GM21723 (cell line): ENCODE results near the gene ARFIP2.

Source experiments
- ATAC-seq: cut with Tn5 transposase; IDR thresholded peaks from one replicate; pipeline ENCODE4 v1.9.1; 2021; ENCODE audit warnings: mild to moderate bottlenecking, moderate library complexity; ENCODE audit not compliant: unreplicated experiment

ARFIP2 gene

DNA sequence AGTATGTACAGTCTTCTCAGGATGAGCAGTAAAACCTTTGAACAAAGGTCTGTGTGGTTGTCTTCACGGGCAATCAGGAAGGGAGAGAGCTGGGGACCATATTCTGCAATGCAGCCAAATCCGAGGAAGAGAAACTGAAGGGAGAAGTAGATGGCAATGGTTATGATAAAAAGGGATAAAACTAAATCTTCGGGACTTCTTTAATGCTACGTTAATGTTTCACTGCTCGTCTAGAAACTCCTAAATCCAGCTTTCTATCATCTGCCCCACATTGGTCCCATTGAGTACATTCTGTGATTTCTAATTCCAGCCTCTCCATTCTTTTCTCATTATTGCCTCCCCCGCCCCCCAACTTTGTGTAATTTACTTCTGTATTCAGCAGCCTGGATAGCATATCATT is 1.9 kb upstream of the ARFIP2 start:
- no peak for ATAC-seq

- no peak for ATAC-seq
These were observed 1.3 kb upstream of the ARFIP2 start for GRCh38 chr11:6482441-6482840.

DNA sequence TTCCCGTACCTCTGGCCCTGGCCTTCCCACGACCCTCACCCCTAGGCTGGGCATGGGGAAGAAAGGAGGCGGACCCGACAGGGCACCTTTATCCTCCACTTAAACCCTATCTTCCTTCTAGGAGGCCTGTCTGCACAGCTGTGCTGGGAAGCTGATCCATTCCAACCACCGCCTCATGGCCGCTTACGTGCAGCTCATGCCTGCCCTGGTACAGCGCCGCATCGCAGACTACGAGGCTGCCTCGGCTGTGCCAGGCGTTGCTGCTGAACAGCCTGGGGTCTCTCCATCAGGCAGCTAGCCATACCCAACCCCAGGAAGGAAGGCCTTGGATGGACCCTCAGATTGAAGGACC is 769 bp upstream of the ARFIP2 start:
- ATAC-seq = peak; percentile 4

DNA sequence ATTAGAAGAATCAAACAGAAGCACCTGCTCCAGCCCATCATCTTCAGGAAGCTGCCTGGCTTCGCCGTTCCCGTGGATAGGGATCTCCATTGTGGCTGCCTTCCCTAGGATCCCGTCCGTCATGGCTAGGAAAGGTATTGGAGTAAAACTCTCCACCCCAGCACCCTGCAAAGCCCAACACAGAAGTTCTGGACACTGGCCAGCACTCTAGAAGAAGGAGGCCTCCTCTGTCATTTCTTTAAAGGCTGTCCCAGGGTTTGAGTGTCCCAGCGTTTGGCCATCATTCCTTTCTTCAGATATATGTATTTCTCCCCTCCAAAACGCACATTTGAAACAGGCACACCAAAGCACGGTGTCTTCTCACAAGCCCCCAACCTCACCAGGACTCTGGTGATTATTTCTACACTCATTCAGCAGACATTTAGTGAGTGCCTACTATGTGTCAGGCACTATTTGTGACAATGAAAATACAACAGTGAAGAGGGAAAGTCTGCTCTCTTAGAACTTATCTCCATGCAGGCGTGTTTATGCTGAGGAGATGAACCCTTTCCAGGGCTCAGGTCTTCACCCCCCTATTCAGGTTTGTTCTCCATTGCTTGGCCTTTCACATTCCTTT is 724 bp downstream of the ARFIP2 start:
- ATAC-seq = no peak

GRCh38 chr11:6476571-6476970 is 4.6 kb downstream of the ARFIP2 start:
- no peak for ATAC-seq

DNA sequence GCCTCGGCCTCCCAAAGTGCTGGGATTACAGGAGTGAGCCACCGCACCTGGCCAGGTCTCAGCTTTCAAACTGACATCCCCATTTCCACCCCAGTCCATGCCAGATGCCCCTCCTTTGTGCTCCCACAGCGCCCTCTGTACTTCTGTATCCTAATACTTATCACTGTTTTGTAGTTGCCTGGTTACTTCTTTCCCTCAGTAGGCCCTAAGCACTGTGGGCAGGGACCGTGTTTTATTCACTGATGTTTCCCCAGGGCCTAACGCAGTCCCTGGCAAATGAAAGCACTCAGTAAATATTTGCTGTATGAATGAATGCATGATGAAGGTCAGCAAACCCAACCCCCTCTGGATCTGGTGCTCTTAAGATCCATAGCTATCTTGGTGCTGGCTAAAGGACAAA is 5.2 kb downstream of the ARFIP2 start:
- no peak for ATAC-seq

DNA sequence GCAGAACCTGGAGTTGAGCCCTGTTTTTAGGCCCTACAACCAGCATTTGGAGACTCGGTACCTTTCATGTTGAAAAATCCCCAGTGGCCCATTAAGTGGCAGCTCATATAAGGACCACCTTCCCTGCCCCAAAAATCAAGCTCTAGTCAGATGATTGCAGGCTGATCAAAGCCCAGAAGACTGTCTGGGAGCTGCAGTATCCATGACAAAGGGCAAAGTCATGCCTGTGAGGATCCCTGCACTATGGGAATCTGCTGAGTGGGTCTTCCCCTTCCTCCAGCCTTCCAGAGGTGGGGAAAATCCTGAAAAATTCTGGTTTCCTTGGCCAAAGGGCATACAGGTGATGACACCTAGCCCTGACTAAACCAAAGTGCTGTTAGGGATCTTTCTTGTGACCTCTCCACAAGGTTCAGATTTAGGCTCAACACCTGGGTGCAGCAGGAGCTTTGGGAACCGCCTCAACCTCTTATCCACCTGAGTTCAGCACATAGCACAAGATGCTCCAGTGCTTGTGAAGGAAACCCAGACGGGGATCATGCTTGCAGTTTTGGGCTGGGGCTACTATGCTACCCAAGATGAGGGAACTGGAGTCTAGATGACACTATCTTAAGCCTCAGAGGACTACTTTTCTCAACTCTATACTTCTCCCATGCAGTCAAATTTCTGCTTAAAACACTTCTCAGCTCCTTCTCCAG is 6.2 kb downstream of the ARFIP2 start:
- no peak for ATAC-seq

DNA sequence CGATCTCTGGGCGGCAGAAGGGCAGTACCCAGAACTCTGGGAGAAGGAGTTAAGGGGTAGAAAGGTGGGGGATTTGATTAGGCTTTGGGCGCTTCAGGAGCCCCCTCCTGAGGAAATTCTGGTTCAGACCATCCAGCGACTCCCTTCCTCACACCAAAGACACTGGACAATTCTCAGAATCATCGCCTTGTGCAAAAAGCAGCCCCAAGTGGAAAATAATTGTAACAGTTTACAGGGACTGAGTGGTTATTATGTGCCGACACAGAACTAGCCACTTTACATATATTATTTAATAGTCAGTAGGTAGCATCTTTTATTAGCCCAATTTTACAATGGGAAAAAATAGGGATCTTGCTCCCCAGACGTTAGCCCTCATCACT is 6.7 kb downstream of the ARFIP2 start:
- no peak for ATAC-seq

DNA sequence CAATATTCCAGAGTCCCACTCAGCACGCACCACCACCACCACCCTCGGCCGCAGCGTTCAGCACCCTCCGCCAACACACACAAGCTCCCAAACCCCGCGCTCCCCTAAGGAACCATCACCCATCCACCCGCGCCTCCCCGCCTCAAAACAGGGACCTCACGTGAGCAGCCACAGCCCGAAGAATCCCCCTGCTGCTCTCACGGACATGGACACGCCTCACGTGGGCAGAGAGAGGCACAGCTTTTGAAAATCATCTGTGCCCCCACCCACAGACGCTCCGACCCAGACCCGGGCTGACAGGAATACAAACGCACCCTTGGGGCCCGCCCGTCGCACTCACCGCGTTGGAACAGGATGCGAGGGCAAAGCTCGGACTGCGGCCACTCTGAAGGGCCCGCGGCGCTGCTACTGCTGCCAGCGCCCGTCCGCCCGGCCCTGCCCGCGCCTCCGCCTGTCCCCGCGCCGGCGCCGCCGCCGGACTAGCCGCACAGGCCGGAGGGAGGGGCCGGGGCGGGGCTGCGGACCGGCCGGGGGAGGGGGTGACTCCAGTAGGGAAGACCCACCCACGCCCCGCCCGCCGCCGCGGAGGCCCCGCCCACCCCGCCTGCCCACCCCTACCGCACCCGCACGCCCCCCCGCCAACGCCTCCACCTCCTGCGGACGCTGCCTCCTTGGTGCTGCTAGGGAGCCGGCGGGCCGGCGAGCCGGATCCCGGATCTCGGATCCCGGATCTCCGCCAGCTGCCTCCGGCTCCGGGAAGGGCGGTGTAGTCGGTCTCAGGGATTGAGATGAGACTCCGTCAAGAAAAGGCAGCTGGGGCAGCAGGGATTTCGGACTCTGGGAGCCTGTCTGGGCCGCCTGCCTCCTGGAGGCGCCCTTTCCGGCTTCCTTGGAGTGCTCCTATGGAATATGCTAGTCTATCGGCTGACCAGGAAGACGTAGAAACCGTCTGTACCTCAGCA is 7.4 kb downstream of the ARFIP2 start, which contains the start of gene TRIM3:
TSS of gene TRIM3 (minus strand) at position 491 of the 962 bp plus-strand sequence. CDS start 8,246 bp downstream, outside the sequence.
- ATAC-seq = peak; percentile 73

DNA sequence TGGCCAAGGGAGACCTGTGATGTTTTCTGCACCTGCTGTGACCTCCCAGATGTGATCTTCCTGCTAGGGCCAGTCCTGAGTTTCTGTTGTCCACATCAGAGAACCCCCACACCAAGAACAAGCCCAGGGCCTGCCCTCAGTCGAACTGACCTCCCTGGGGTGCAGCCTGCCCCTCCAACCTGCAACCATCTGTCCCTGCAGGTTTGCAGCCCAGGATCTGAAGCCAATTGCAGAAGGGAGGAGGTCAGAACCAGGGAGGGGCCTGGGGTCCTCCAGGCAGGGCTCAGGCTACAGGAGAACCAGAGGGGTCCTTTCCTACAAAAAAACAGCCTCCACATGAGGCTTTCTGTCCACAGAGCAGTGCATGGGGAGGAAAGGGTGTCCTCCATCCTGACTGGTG is 8.2 kb downstream of the ARFIP2 start:
- no peak for ATAC-seq

- ATAC-seq = no peak
These were observed 11.5 kb downstream of the ARFIP2 start for GRCh38 chr11:6469599-6469998.

GRCh38 chr11:6468712-6469495 is 12.2 kb downstream of the ARFIP2 start:
- peak; percentile 65 for ATAC-seq

GRCh38 chr11:6459099-6459450 is 22.1 kb downstream of the ARFIP2 start:
- no peak for ATAC-seq

DNA sequence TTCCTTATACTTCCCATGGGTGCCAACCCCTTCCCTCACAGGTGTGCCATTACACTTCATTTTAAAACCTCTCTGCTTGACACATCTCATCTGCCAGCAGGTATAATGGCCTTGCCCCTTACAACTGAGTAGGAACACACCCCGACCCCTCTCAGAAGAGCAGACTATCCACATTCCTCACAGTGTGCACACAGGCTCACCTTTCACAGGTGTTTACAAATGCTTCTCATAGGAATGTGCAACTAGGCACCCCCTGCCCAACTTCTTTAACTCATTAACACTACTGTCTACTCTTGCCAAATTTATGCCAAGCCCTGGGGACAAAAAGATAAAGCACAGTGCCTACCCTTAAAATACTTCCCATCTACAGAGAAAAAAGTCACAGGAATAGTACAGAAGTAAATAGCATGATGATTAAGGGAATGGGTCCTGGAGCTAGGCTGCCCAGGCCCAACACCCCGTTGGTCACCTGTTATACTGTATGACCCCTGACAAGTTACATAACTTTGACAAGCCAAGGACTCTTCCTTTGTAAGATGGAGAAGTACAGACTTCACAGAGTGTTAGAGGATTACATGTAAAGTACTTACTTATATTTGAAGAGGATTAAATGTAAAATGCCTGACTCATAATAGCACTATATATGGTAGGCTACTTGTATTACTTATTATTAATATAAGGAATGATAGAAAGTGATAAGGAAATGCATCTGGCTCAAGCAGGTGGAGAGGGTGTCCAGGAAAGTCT is 22.6 kb downstream of the ARFIP2 start:
- no peak for ATAC-seq

- ATAC-seq = no peak
These were observed 23.4 kb downstream of the ARFIP2 start for GRCh38 chr11:6457581-6458320.

GRCh38 chr11:6456361-6457073 is 24.6 kb downstream of the ARFIP2 start:
- ATAC-seq = no peak

DNA sequence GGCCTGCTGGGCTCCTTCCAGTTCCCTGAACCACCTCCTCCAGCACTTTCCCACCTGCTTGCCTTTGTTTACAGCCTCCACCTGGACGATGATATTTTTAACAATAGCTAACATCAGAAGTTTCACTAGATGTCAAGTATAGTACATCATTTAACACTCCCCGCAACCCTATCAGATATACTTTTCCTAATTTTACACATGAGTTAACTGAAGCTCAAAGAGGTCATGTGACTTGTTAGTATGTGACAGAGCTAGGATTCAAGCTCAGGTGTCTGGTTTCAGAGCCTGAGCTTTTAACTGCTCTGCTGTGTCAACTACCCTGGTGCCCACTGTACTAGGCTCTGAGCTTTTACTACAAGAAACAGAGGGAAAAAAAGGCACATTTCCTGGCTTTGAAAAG is 26.1 kb downstream of the ARFIP2 start:
- no peak for ATAC-seq

- ATAC-seq = no peak
These were observed 28.0 kb downstream of the ARFIP2 start for GRCh38 chr11:6453152-6453551.

GRCh38 chr11:6452219-6452618 is 28.9 kb downstream of the ARFIP2 start:
- ATAC-seq = no peak
